Measurements from ENCODE around the gene PTGFRN. TPM values are rescaled to one million over a fixed set of nuclear protein-coding genes. Genes with fewer than 3 reads are reported as not detected.
"Not testable (repeated sequence)": the region's sequence is repeated elsewhere in the genome, so short reads cannot be mapped to it uniquely, and the experiment has no call there.

Gene PTGFRN
- total RNA-seq, 5 donors from 2014 or later (not counting 1 experiment from before 2014, with no cell fraction given): 0.53 to 0.79 (median 0.63) TPM

GRCh38 chr1:116966791-116967190 lies 57.1 kb downstream of the PTGFRN start:
- Histone ChIP-seq H3K27ac (ENCODE audit: low read length) (no peak overlapping the region), H3K9me3 (no peaks in the 10 kb centered on the region), H3K36me3 (ENCODE audit: control insufficient read depth in 2 of 2, extremely low read depth in 1 of 2, insufficient read depth in 1 of 2, low read length in 1 of 2) (no peaks in the 10 kb centered on the region), H3K27me3 (replicated peaks in 1 of 2; ENCODE audit: control insufficient read depth in 2 of 2, extremely low read depth in 1 of 2, insufficient read depth in 2 of 2, low read length in 1 of 2) (no peaks in the 10 kb centered on the region), H3K4me3 (ENCODE audit: control insufficient read depth in 1 of 2, extremely low read depth in 1 of 2, low read length in 1 of 2) (no peak overlapping the region), H3K4me1 (ENCODE audit: control insufficient read depth in 1 of 2, extremely low read depth in 1 of 2, insufficient read depth in 2 of 2, low read length in 2 of 2) (peaks cover 9 to 11% of the 10 kb centered on the region in 2 experiments)
- Mint-ChIP-seq H3K4me1 (peaks cover 0 to 3% (median 0%) of the 10 kb centered on the region in 3 donors), H3K27ac (no peak overlapping the region), H3K9me3 (peaks cover 0 to 4% (median 0%) of the 10 kb centered on the region in 3 donors), H3K4me3 (no peak overlapping the region), H3K36me3 (no peaks in the 10 kb centered on the region), H3K27me3 (no peaks in the 10 kb centered on the region)
- no peak for ATAC-seq (replicated peaks in 1 of 4)
- ChIA-PET CTCF (no interaction called here), POLR2A (no interaction called here)
- DNase-seq: no peak
- 94% methylated on average over 11 of the region's 11 CpGs for WGBS (ENCODE audit: insufficient coverage)

GRCh38 chr1:116968724-116969123 lies 59.0 kb downstream of the PTGFRN start:
- no peaks in the 10 kb centered on the region for H3K9me3 ChIP-seq
- Mint-ChIP-seq H3K27me3 (no peaks in the 10 kb centered on the region), H3K27ac (no peak overlapping the region), H3K36me3 (no peaks in the 10 kb centered on the region), H3K4me3 (no peak overlapping the region), H3K9me3 (peaks cover 0 to 4% (median 0%) of the 10 kb centered on the region in 3 donors), H3K4me1 (peaks cover 0 to 3% (median 0%) of the 10 kb centered on the region in 3 donors)
- ATAC-seq (replicated peaks in 1 of 4) (no peak), DNase-seq (no peak)
- CTCF ChIA-PET: no interaction called here
- POLR2A ChIA-PET: no interaction called here
- H3K36me3 ChIP-seq (ENCODE audit: control insufficient read depth in 2 of 2, extremely low read depth in 1 of 2, insufficient read depth in 1 of 2, low read length in 1 of 2): no peaks in the 10 kb centered on the region
- H3K4me1 ChIP-seq (ENCODE audit: control insufficient read depth in 1 of 2, extremely low read depth in 1 of 2, insufficient read depth in 2 of 2, low read length in 2 of 2): no peaks in the 10 kb centered on the region
- H3K4me3 ChIP-seq (ENCODE audit: control insufficient read depth in 1 of 2, extremely low read depth in 1 of 2, low read length in 1 of 2): no peak overlapping the region
- no peak overlapping the region for H3K27ac ChIP-seq (ENCODE audit: low read length)
- 57% methylated on average over 1 of the region's 3 CpGs for WGBS (ENCODE audit: insufficient coverage)
- no peaks in the 10 kb centered on the region for H3K27me3 ChIP-seq (replicated peaks in 1 of 2; ENCODE audit: control insufficient read depth in 2 of 2, extremely low read depth in 1 of 2, insufficient read depth in 2 of 2, low read length in 1 of 2)

GRCh38 chr1:116971258-116971860 lies 61.6 kb downstream of the PTGFRN start:
- Mint-ChIP-seq H3K27ac (no peak overlapping the region), H3K4me3 (no peak overlapping the region), H3K9me3 (peaks cover 0 to 4% (median 0%) of the 10 kb centered on the region in 3 donors), H3K27me3 (no peaks in the 10 kb centered on the region), H3K36me3 (peaks cover 2% of the 10 kb centered on the region), H3K4me1 (no peaks in the 10 kb centered on the region)
- no peaks in the 10 kb centered on the region for H3K27me3 ChIP-seq (replicated peaks in 1 of 2; ENCODE audit: control insufficient read depth in 2 of 2, extremely low read depth in 1 of 2, insufficient read depth in 2 of 2, low read length in 1 of 2)
- no peak overlapping the region for H3K4me3 ChIP-seq (ENCODE audit: control insufficient read depth in 1 of 2, extremely low read depth in 1 of 2, low read length in 1 of 2)
- DNase-seq: no peak
- H3K4me1 ChIP-seq (ENCODE audit: control insufficient read depth in 1 of 2, extremely low read depth in 1 of 2, insufficient read depth in 2 of 2, low read length in 2 of 2): no peaks in the 10 kb centered on the region
- POLR2A ChIA-PET: no interaction called here
- no peaks in the 10 kb centered on the region for H3K9me3 ChIP-seq
- H3K36me3 ChIP-seq (ENCODE audit: control insufficient read depth in 2 of 2, extremely low read depth in 1 of 2, insufficient read depth in 1 of 2, low read length in 1 of 2): no peaks in the 10 kb centered on the region
- no peak overlapping the region for H3K27ac ChIP-seq (ENCODE audit: low read length)
- no CpG with 5 or more reads among the region's 4 CpGs for WGBS (ENCODE audit: insufficient coverage)
- CTCF ChIA-PET: no interaction called here
- ATAC-seq (replicated peaks in 1 of 4): no peak

GRCh38 chr1:116971965-116972673 lies 62.4 kb downstream of the PTGFRN start:
- DNase-seq (no peak), ATAC-seq (replicated peaks in 1 of 4) (no peak)
- POLR2A ChIA-PET: no interaction called here
- Mint-ChIP-seq H3K9me3 (peaks cover 0 to 4% (median 0%) of the 10 kb centered on the region in 3 donors), H3K36me3 (peaks cover 2% of the 10 kb centered on the region), H3K27ac (no peak overlapping the region), H3K4me1 (no peaks in the 10 kb centered on the region), H3K27me3 (no peaks in the 10 kb centered on the region), H3K4me3 (no peak overlapping the region)
- Histone ChIP-seq H3K27me3 (replicated peaks in 1 of 2; ENCODE audit: control insufficient read depth in 2 of 2, extremely low read depth in 1 of 2, insufficient read depth in 2 of 2, low read length in 1 of 2) (no peaks in the 10 kb centered on the region), H3K4me1 (ENCODE audit: control insufficient read depth in 1 of 2, extremely low read depth in 1 of 2, insufficient read depth in 2 of 2, low read length in 2 of 2) (no peaks in the 10 kb centered on the region), H3K4me3 (ENCODE audit: control insufficient read depth in 1 of 2, extremely low read depth in 1 of 2, low read length in 1 of 2) (no peak overlapping the region), H3K36me3 (ENCODE audit: control insufficient read depth in 2 of 2, extremely low read depth in 1 of 2, insufficient read depth in 1 of 2, low read length in 1 of 2) (no peaks in the 10 kb centered on the region), H3K9me3 (no peaks in the 10 kb centered on the region), H3K27ac (ENCODE audit: low read length) (no peak overlapping the region)
- WGBS (ENCODE audit: insufficient coverage): 100% methylated on average over 3 of the region's 6 CpGs
- CTCF ChIA-PET: no interaction called here

GRCh38 chr1:116972674-116973030 lies 62.9 kb downstream of the PTGFRN start:
- no peak overlapping the region for H3K4me3 ChIP-seq (ENCODE audit: control insufficient read depth in 1 of 2, extremely low read depth in 1 of 2, low read length in 1 of 2)
- WGBS (ENCODE audit: insufficient coverage): 80% methylated on average over 1 of the region's 2 CpGs
- CTCF ChIA-PET: no interaction called here
- no peak overlapping the region for H3K27ac ChIP-seq (ENCODE audit: low read length)
- H3K4me1 ChIP-seq (ENCODE audit: control insufficient read depth in 1 of 2, extremely low read depth in 1 of 2, insufficient read depth in 2 of 2, low read length in 2 of 2): no peaks in the 10 kb centered on the region
- POLR2A ChIA-PET: no interaction called here
- no peak overlapping the region for H3K4me3 Mint-ChIP-seq
- H3K36me3 Mint-ChIP-seq: peaks cover 2% of the 10 kb centered on the region
- no peaks in the 10 kb centered on the region for H3K36me3 ChIP-seq (ENCODE audit: control insufficient read depth in 2 of 2, extremely low read depth in 1 of 2, insufficient read depth in 1 of 2, low read length in 1 of 2)
- H3K27me3 Mint-ChIP-seq: no peaks in the 10 kb centered on the region
- DNase-seq: no peak
- H3K9me3 ChIP-seq: no peaks in the 10 kb centered on the region
- H3K27me3 ChIP-seq (replicated peaks in 1 of 2; ENCODE audit: control insufficient read depth in 2 of 2, extremely low read depth in 1 of 2, insufficient read depth in 2 of 2, low read length in 1 of 2): no peaks in the 10 kb centered on the region
- ATAC-seq (replicated peaks in 1 of 4): no peak
- H3K4me1 Mint-ChIP-seq: no peaks in the 10 kb centered on the region
- H3K9me3 Mint-ChIP-seq: peaks cover 0 to 4% (median 0%) of the 10 kb centered on the region in 3 donors
- no peak overlapping the region for H3K27ac Mint-ChIP-seq

GRCh38 chr1:116980309-116980708 lies 70.6 kb downstream of the PTGFRN start:
- H3K27ac Mint-ChIP-seq; POLR2A ChIA-PET; H3K27me3 ChIP-seq (replicated peaks in 1 of 2; ENCODE audit: control insufficient read depth in 2 of 2, extremely low read depth in 1 of 2, insufficient read depth in 2 of 2, low read length in 1 of 2); H3K36me3 ChIP-seq (ENCODE audit: control insufficient read depth in 2 of 2, extremely low read depth in 1 of 2, insufficient read depth in 1 of 2, low read length in 1 of 2); H3K4me3 ChIP-seq (ENCODE audit: control insufficient read depth in 1 of 2, extremely low read depth in 1 of 2, low read length in 1 of 2); H3K36me3 Mint-ChIP-seq; DNase-seq; CTCF ChIA-PET; H3K27me3 Mint-ChIP-seq; H3K9me3 Mint-ChIP-seq; ATAC-seq (replicated peaks in 1 of 4); H3K27ac ChIP-seq (ENCODE audit: low read length); H3K9me3 ChIP-seq; H3K4me3 Mint-ChIP-seq: not testable (repeated sequence)
- peaks cover 5 to 10% (median 7%) of the 10 kb centered on the region in 3 donors for H3K4me1 Mint-ChIP-seq
- H3K4me1 ChIP-seq (ENCODE audit: control insufficient read depth in 1 of 2, extremely low read depth in 1 of 2, insufficient read depth in 2 of 2, low read length in 2 of 2): peaks cover 8 to 16% of the 10 kb centered on the region in 2 experiments
- WGBS (ENCODE audit: insufficient coverage): no CpG with 5 or more reads among the region's 1 CpG

Data from T-cell (primary cell).